Gastroesophageal sphincter (tissue), 3 donors: ENCODE measurements around the gene SEC11C.

Experiments
- EP300 ChIP-seq: sonication (generic); formaldehyde crosslinking; IDR thresholded peaks from one replicate; pipeline ENCODE4 v1.6.1; 2017; ENCODE audit warnings: antibody characterized with exemption, mild to moderate bottlenecking
- POLR2A ChIP-seq, 2 donors: fragments of 450-650 bp; IDR thresholded peaks; one replicate each; pipeline ENCODE4 v1.6.1; 2017; ENCODE audit warnings: antibody characterized with exemption in 2 of 2, mild to moderate bottlenecking in 2 of 2, moderate library complexity in 1 of 2
- POLR2AphosphoS5 ChIP-seq: sonication (generic); formaldehyde crosslinking; IDR thresholded peaks from one replicate; pipeline ENCODE4 v1.6.1; 2017; ENCODE audit warnings: antibody characterized with exemption
- TF ChIP-seq, protein P1 (sequence below), 4 experiments: fragments of 200-600 bp in 2 of 4; fragments of 450-650 bp in 2 of 4; sonication (generic) in 1 of 4; IDR thresholded peaks; one replicate each; pipeline ENCODE4 v1.5.1; 2017 to 2019; ENCODE audit warnings: antibody characterized with exemption in 4 of 4, mild to moderate bottlenecking in 2 of 4, moderate library complexity in 2 of 4

DNA sequence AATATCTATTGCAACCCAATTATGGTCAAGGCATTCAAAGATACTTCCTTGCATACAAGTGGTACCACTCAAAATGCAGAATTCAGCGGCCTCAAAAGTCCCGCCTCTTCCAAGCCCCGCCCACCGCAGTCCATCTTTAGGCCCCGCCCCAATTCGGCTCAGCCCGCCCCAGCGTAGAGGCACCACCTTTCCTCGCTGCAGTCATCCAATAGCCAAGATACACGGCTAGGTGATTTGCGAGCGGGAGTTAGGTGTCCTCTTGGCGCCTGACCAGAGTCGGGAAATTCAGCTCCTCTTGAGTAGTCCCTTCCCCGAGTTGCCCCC, 431 bp upstream of the SEC11C start:
- TF ChIP-seq EP300 (no peak), POLR2AphosphoS5 (no peak), POLR2A (IDR thresholded peaks at IDR 0.05) (no peak)
- TF ChIP-seq, protein P1, sequence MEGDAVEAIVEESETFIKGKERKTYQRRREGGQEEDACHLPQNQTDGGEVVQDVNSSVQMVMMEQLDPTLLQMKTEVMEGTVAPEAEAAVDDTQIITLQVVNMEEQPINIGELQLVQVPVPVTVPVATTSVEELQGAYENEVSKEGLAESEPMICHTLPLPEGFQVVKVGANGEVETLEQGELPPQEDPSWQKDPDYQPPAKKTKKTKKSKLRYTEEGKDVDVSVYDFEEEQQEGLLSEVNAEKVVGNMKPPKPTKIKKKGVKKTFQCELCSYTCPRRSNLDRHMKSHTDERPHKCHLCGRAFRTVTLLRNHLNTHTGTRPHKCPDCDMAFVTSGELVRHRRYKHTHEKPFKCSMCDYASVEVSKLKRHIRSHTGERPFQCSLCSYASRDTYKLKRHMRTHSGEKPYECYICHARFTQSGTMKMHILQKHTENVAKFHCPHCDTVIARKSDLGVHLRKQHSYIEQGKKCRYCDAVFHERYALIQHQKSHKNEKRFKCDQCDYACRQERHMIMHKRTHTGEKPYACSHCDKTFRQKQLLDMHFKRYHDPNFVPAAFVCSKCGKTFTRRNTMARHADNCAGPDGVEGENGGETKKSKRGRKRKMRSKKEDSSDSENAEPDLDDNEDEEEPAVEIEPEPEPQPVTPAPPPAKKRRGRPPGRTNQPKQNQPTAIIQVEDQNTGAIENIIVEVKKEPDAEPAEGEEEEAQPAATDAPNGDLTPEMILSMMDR (IDR thresholded peaks at IDR 0.05), result no peak
